GM18520 (cell line): ENCODE results near the gene EPHB6.

ENCODE experiments used
- ATAC-seq: cut with Tn5 transposase; IDR thresholded peaks from one replicate; pipeline ENCODE4 v1.9.1; 2021; ENCODE audit not compliant: unreplicated experiment

EPHB6 gene

DNA sequence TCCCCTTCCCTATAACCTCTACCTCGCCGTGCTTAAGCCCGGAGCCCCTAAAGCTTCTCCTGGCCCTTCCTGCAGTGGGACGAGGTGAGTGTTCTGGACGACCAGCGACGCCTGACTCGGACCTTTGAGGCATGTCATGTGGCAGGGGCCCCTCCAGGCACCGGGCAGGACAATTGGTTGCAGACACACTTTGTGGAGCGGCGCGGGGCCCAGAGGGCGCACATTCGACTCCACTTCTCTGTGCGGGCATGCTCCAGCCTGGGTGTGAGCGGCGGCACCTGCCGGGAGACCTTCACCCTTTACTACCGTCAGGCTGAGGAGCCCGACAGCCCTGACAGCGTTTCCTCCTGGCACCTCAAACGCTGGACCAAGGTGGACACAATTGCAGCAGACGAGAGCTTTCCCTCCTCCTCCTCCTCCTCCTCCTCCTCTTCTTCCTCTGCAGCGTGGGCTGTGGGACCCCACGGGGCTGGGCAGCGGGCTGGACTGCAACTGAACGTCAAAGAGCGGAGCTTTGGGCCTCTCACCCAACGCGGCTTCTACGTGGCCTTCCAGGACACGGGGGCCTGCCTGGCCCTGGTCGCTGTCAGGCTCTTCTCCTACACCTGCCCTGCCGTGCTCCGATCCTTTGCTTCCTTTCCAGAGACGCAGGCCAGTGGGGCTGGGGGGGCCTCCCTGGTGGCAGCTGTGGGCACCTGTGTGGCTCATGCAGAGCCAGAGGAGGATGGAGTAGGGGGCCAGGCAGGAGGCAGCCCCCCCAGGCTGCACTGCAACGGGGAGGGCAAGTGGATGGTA lies 9.2 kb downstream of the EPHB6 start:
- ATAC-seq: no peak

GRCh38 chr7:142864980-142865747 lies 10.3 kb downstream of the EPHB6 start:
- ATAC-seq: no peak

DNA sequence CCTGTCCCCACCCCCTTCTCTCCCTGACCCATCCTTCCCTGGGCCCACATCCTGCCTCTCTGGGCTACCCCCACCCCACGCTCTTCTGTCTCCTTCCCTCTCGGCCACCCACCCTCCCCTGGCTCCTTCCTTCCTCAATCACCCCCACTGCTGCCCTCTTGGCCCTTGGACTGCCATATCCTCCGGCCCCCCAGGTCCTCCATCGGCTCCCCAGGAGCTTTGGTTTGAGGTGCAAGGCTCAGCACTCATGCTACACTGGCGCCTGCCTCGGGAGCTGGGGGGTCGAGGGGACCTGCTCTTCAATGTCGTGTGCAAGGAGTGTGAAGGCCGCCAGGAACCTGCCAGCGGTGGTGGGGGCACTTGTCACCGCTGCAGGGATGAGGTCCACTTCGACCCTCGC lies 10.9 kb downstream of the EPHB6 start:
- ATAC-seq: no peak

DNA sequence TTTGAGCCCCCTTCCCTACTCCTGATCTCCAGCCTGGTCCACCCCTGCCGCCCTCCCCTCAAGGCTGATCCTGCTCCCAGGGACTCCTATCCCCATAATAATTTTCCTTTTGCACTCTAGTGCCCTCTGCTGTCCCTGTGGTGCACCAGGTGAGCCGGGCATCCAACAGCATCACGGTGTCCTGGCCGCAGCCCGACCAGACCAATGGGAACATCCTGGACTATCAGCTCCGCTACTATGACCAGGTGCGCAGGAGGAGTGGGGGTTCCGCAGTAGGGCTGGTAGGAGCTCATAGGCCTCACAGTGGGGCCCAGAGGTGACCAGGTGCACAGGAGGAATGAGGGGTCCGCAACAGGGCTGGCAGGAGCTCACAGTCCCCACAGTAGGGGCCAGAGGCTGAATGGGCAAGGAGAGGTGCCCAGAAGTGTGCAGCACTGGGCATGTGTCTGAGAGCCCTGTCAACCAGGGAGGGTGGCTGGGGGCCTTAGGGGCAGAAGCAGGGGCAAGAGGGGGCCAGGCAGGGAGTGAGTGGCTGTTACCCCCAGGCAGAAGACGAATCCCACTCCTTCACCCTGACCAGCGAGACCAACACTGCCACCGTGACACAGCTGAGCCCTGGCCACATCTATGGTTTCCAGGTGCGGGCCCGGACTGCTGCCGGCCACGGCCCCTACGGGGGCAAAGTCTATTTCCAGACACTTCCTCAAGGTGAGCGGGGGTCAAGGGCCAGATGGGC lies 11.7 kb downstream of the EPHB6 start:
- ATAC-seq: no peak

GRCh38 chr7:142867097-142867378 lies 12.2 kb downstream of the EPHB6 start:
- no peak for ATAC-seq

- no peak for ATAC-seq
Measured at GRCh38 chr7:142867398-142868187, 12.7 kb downstream of the EPHB6 start.

DNA sequence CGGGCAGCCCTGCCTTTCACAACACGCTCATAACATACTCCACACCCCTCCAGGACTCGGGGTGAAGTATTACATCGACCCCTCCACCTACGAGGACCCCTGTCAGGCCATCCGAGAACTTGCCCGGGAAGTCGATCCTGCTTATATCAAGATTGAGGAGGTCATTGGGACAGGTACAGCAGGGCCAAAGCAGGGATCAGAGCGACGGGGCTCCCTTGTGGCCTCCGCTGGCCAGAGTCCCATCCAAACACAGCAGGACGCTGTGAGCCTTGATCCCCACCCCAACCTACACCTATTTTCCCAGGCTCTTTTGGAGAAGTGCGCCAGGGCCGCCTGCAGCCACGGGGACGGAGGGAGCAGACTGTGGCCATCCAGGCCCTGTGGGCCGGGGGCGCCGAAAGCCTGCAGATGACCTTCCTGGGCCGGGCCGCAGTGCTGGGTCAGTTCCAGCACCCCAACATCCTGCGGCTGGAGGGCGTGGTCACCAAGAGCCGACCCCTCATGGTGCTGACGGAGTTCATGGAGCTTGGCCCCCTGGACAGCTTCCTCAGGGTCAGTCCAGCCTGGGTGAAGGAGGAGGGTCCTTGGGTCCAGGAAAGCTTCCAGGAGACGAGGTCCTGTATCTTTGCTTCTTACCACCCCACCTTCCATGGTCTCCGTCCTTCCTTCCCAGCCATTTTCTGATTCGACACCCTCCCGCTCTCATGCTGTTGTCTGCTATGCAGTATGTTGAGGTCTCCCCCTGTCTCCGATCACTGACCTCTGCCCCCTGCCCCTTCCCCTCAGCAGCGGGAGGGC lies 13.5 kb downstream of the EPHB6 start:
- no peak for ATAC-seq

GRCh38 chr7:142868986-142869415 lies 14.1 kb downstream of the EPHB6 start:
- no peak for ATAC-seq

DNA sequence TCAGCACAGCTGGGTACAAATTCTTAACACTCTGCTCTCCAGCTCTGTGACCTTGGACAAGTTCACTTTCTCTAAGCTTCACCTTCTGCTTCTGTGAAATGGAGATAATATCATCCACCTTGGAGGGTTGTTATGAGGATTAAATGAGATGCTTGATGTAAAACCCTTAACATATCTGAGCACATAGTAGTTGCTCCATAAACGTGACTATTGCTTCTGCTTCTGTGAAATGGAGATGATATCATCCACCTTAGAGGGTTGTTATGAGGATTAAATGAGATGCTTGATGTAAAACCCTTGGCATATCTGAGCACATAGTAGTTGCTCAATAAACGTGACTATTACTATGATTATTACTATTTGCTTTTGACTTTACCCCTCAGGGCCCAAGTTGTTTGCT lies 14.6 kb downstream of the EPHB6 start:
- no peak for ATAC-seq

GRCh38 chr7:142870147-142870559 lies 15.3 kb downstream of the EPHB6 start:
- no peak for ATAC-seq

DNA sequence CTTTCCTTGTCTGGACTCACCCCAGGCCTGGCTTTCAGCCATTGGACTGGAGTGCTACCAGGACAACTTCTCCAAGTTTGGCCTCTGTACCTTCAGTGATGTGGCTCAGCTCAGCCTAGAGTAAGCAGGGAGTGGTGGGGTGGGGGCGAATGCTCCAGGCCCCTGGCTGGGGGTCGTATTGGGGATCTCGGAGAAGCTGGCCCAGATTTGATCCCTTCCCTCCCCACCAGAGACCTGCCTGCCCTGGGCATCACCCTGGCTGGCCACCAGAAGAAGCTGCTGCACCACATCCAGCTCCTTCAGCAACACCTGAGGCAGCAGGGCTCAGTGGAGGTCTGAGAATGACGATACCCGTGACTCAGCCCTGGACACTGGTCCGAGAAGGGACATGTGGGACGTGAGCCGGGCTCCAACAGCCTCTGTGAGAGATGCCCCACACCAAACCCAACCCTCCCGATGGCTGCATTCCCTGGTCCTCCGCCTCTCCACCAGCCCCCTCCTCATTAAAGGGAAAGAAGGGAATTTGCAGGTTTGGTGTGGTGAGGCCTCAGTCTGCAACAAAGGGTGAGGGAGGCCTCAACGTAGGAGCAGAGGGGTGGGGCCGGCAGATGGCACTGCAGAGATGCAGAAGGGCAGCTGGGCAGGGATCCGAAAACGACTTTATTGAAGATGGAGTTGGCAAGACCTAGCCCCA lies 15.8 kb downstream of the EPHB6 start:
- no peak for ATAC-seq

DNA sequence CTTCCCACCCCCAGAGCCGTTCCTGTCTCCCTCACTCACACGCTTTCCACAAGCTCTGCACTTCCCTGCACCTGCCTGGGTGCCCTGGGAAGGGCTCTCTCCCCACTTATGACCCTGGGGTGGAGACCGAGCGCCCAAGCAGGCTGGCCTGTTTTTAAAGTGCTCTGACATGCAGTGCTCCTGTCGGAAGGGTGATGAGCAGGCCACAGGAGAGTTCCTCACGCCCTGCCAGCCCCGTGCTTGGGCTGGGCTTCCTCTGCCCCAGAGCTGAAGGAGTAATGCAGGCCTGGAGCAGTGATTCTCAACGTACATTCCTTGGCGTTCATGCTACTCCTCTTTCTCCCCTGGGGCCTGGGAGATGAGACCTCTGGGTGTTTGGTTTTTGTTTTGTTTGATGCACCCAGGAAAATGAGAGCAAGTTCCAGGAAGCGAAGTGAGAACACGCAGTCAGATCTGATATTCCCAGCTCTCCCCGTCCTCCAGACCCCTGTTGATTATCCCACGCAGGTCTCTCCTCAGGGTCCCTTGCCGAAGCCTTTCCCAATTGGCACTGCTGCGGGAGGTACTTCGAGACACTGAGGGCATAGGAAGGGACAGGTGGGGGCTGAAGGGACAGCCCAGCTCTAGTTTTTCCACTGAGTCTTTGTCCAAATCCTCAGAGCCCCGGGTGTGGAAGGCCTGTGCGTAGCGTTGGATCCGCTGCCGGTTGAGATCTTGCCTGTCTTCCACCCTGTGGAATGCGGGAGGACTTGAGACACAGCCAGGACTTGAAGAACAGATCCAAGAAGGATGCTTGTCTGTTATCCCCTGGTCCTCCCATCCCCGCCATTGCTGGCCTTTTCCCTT lies 16.6 kb downstream of the EPHB6 start:
- no peak for ATAC-seq

- ATAC-seq: no peak
Measured at GRCh38 chr7:142872106-142872675, 17.3 kb downstream of the EPHB6 start.

DNA sequence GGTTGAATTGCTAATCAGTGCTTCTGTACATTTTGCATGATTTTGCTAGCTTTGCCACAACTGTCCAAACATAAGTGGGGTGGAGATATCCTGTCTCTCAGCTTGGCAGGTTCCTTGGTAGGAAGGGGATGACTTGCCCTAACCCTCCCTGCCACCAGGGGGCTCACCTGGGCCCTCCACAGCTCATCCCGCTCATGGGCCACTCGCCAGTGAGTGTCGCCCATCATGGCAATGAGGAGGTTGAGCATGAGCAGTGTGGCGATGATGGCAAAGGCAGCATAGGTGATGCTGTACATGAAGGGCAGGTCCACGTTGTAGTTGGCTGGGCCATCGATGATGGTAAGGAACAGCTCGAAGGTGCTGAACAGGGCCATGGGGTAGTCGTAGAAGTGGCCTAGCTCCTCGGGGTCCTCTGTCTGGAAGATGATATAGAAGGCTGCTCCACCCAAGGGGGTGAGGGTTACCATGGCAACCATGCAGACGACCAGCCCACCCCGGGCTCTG lies 18.5 kb downstream of the EPHB6 start:
- no peak for ATAC-seq

DNA sequence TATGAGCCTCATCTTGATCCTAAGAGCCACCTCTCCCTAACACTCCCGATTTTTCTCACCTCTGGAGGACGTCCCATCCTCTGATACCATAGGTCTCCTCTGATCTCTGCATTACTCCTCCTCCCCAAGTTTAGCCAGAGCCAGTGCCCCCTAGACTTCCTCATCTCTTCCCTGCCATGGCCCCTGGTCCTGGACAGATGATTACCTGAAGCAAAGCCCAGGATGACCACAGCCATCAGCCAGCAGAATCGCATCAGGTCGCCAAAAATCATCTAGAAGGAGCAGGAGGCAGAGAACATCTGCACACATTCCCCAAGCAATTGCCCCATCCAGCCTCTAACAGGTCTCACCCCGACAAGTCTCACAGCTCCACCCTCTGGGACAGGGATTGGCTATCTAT lies 19.0 kb downstream of the EPHB6 start:
- ATAC-seq: no peak

GRCh38 chr7:142874409-142874808 lies 19.5 kb downstream of the EPHB6 start:
- ATAC-seq: no peak

DNA sequence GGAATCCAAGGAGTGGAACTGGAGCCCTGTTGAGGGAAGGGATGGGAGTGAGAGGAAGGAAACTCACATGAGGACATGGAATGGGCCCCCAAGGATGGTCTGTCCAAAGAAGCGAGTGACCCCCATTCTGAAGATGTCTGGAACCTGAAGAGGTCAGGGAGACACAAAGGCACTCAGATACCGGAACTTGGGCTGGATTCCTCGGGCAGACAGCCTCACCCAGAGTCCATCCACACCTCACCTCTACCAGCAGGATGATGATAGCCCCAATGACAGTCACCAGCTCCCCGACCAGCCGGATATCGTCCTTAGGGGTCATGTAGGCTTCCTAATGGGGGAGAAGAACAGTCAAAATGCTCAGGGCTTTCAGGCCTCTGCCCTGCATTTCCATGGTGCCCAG lies 20.0 kb downstream of the EPHB6 start:
- ATAC-seq: no peak

GRCh38 chr7:142875456-142875855 lies 20.6 kb downstream of the EPHB6 start:
- no peak for ATAC-seq
